SW 1271 (cell line): ENCODE results near the gene SLC30A2.
"Not testable (repeated sequence)": the region's sequence is repeated elsewhere in the genome, so short reads cannot be mapped to it uniquely, and the experiment has no call there.

Source experiments
- DNase-seq, 2 experiments: peaks; one replicate each; lab custom pipeline; 2025; lab: John Stamatoyannopoulos, UW

SLC30A2 gene

GRCh38 chr1:26045722-26046245, at the start of gene SLC30A2:
Gene SLC30A2, minus strand, starts transcription at chr1:26046118. Its CDS starts 222 bp downstream, at chr1:26045896.
- DNase-seq: no peak

- DNase-seq: no peak
These were observed 48.9 kb upstream of the SLC30A2 start for GRCh38 chr1:26094677-26095383.

- DNase-seq: no peak
These were observed 48.3 kb upstream of the SLC30A2 start for GRCh38 chr1:26094076-26094669.

GRCh38 chr1:26093569-26093968, 47.7 kb upstream of the SLC30A2 start:
- DNase-seq: not testable (repeated sequence)

GRCh38 chr1:26092422-26092821, 46.5 kb upstream of the SLC30A2 start:
- no peak for DNase-seq

- no peak for DNase-seq
These were observed 45.0 kb upstream of the SLC30A2 start for GRCh38 chr1:26090893-26091292.

GRCh38 chr1:26089125-26089524, 43.2 kb upstream of the SLC30A2 start:
- DNase-seq: no peak

GRCh38 chr1:26084844-26085243, 38.9 kb upstream of the SLC30A2 start:
- DNase-seq: no peak

- DNase-seq: no peak
These were observed 38.2 kb upstream of the SLC30A2 start for GRCh38 chr1:26084091-26084561.

GRCh38 chr1:26083208-26083607, 37.3 kb upstream of the SLC30A2 start:
- DNase-seq: no peak

GRCh38 chr1:26082020-26082350, 36.1 kb upstream of the SLC30A2 start:
- no peak for DNase-seq

- DNase-seq: no peak
These were observed 35.5 kb upstream of the SLC30A2 start for GRCh38 chr1:26081267-26082019.

- DNase-seq: no peak
These were observed 34.3 kb upstream of the SLC30A2 start for GRCh38 chr1:26079960-26080814.

GRCh38 chr1:26079178-26079563, 33.3 kb upstream of the SLC30A2 start:
- DNase-seq: no peak

- DNase-seq: no peak
These were observed 32.6 kb upstream of the SLC30A2 start for GRCh38 chr1:26078286-26079177.

GRCh38 chr1:26077524-26077923, 31.6 kb upstream of the SLC30A2 start:
- DNase-seq: no peak

GRCh38 chr1:26075421-26076144, 29.7 kb upstream of the SLC30A2 start:
- DNase-seq: no peak

GRCh38 chr1:26072305-26072704, 26.4 kb upstream of the SLC30A2 start:
- no peak for DNase-seq

GRCh38 chr1:26070963-26071342, 25.0 kb upstream of the SLC30A2 start:
- DNase-seq: no peak

GRCh38 chr1:26070296-26070962, 24.5 kb upstream of the SLC30A2 start:
- no peak for DNase-seq
